ENCODE results near the gene FGF9. TPM values are rescaled to one million over a fixed set of nuclear protein-coding genes. Genes with fewer than 3 reads are reported as not detected.

Gene FGF9
- total RNA-seq, 1 experiment from 2014 or later: 1.5 TPM

- H3K27ac ChIP-seq (ENCODE audit: low read depth, low read length): no peak overlapping the region
- intact Hi-C loops (cut with micrococcal nuclease): no loop called here
These were observed 33.0 kb downstream of the FGF9 start for GRCh38 chr13:21703846-21704245.

More at GRCh38 chr13:21703846-21704245, 33.0 kb downstream of the FGF9 start:
- ATAC-seq (no peak), DNase-seq (ENCODE audit: low read depth, low spot score) (no peak)
- BruUV-seq (replicated peaks): no TSS peak
- no peaks in the 10 kb centered on the region for H3K9me3 ChIP-seq (ENCODE audit: control insufficient read depth in 1 of 2, insufficient read depth in 1 of 2, low read depth in 1 of 2, low read length in 2 of 2)
- no peaks in the 10 kb centered on the region for H3K27me3 ChIP-seq (ENCODE audit: insufficient read depth, low read length)
- ChIA-PET RAD21 (ENCODE audit: low non-redundant PET in 1 of 2, low total read pairs in 2 of 2, uncharacterized antibody in 2 of 2, unreplicated experiment in 2 of 2) (no interaction called here), CTCF (no interaction called here), POLR2A (no interaction called here)
- no peak overlapping the region for H3K9ac ChIP-seq (ENCODE audit: low read length)
- no peaks in the 10 kb centered on the region for H3K9me2 ChIP-seq (ENCODE audit: insufficient read depth)
- no peak overlapping the region for H3K4me2 ChIP-seq (ENCODE audit: low read length)
- no peaks in the 10 kb centered on the region for H3K4me1 ChIP-seq (ENCODE audit: control insufficient read depth in 1 of 2, insufficient read depth in 2 of 2, low read length in 2 of 2)
- TF ChIP-seq ATF3 (IDR thresholded peaks at IDR 0.05) (no peak), MAX (IDR thresholded peaks at IDR 0.05) (no peak), CTCF (IDR thresholded peaks at IDR 0.05 in 2 of 3, conservative IDR thresholded peaks at IDR 0.05 in 1 of 3; ENCODE audit: borderline replicate concordance in 1 of 3, insufficient read depth in 1 of 3, low read depth in 2 of 3, low read length in 2 of 3) (no peak), FOSL1 (IDR thresholded peaks at IDR 0.05; ENCODE audit: low read depth) (no peak), JUND (IDR thresholded peaks at IDR 0.05) (no peak), SP1 (IDR thresholded peaks at IDR 0.05; ENCODE audit: low read depth) (no peak), EZH2phosphoT487 (IDR thresholded peaks at IDR 0.05; ENCODE audit: borderline replicate concordance) (no peak), REST (IDR thresholded peaks at IDR 0.05; ENCODE audit: low read depth) (no peak), RAD21 (IDR thresholded peaks at IDR 0.05; ENCODE audit: low read depth) (no peak), ZBTB33 (IDR thresholded peaks at IDR 0.05; ENCODE audit: extremely low read depth, insufficient replicate concordance, low read length) (no peak)
- H3K79me2 ChIP-seq (ENCODE audit: insufficient read depth, low read length): no peaks in the 10 kb centered on the region
- H3K36me3 ChIP-seq (ENCODE audit: control insufficient read depth in 1 of 2, insufficient read depth in 2 of 2, low read length in 2 of 2): no peaks in the 10 kb centered on the region
- no peak overlapping the region for H3K4me3 ChIP-seq (replicated peaks in 1 of 2; ENCODE audit: low read depth in 1 of 2, low read length in 2 of 2)
- no peak overlapping the region for H2AFZ ChIP-seq (ENCODE audit: low read depth, low read length, poor library complexity, severe bottlenecking)
- no peaks in the 10 kb centered on the region for H4K20me1 ChIP-seq (ENCODE audit: insufficient read depth)
